Measurements from ENCODE around the gene ITGAX.

GRCh38 chr16:31371008-31371407, 16.0 kb downstream of the ITGAX start:
- TF ChIP-seq ZFP30 (CRISPR knock-in tag; IDR thresholded peaks at IDR 0.05) (no peak), CSRNP3 (CRISPR knock-in tag; IDR thresholded peaks at IDR 0.05) (no peak), ZNF8 (CRISPR knock-in tag; IDR thresholded peaks at IDR 0.05) (no peak), BACH2 (CRISPR knock-in tag; IDR thresholded peaks at IDR 0.05; ENCODE audit: borderline replicate concordance) (no peak), RARB (CRISPR knock-in tag; IDR thresholded peaks at IDR 0.05) (no peak), ZNF565 (CRISPR knock-in tag; conservative IDR thresholded peaks at IDR 0.05; ENCODE audit: low read depth) (no peak)
